HEK293T (cell line): Measurements from ENCODE around the gene C20orf144.

Source experiments
- L3MBTL2 ChIP-seq: fragments of 450-650 bp; conservative IDR thresholded peaks from 2 replicates; pipeline ENCODE4 v1.6.1; 2016; ENCODE audit warnings: mild to moderate bottlenecking
- SUZ12 ChIP-seq: fragments of 450-650 bp; IDR thresholded peaks from 2 replicates; pipeline ENCODE4 v1.6.1; 2016; ENCODE audit warnings: mild to moderate bottlenecking

- TF ChIP-seq SUZ12 (no peak), L3MBTL2 (no peak)
These were observed 40.7 kb downstream of the C20orf144 start for GRCh38 chr20:33702861-33703260.
